ENCODE measurements around the gene KDM4C.

The KDM4C gene

DNA sequence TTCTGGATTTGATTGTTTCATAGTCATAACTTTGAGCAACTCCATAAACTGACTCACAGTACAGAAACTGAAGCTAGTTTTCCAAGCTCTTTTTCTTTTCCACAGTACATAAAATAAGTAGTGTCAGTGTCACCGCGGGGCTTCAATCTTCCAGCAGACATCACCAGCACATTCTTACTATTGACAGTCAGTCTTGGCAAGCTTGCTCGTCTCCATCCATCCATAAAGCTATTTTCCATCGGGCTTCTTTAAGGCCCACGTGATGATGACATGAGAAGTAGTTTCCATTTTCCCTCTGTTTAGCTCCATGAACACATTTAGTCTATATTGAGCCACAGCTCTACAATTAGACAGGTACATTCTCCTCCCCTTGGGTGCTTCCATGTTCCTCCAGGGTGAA, 443.4 kb downstream of the KDM4C start:
- no peak overlapping the region for H2AFZ ChIP-seq (ENCODE audit: low read depth, low read length, severe bottlenecking)
- no peaks in the 10 kb centered on the region for H3K27me3 ChIP-seq (ENCODE audit: low read length)
- no peaks in the 10 kb centered on the region for H3F3A ChIP-seq (ENCODE audit: insufficient read depth)
- H3K79me2 ChIP-seq (ENCODE audit: insufficient read depth, low read length) = no peaks in the 10 kb centered on the region
- H3K27ac ChIP-seq (ENCODE audit: low read depth, low read length) = no peak overlapping the region
- no peak overlapping the region for H3K9ac ChIP-seq (ENCODE audit: low read length)
- H4K20me1 ChIP-seq (ENCODE audit: low read depth, low read length) = no peaks in the 10 kb centered on the region
- no peak overlapping the region for H3K4me2 ChIP-seq (ENCODE audit: low read depth, low read length, poor library complexity, severe bottlenecking)
- H3K9me3 ChIP-seq (ENCODE audit: insufficient read depth, low read length) = no peaks in the 10 kb centered on the region
- no peaks in the 10 kb centered on the region for H3K9me2 ChIP-seq (replicated peaks; ENCODE audit: insufficient read depth, low read length)
- H3K4me3 ChIP-seq (ENCODE audit: insufficient read depth, low read length, poor library complexity, severe bottlenecking) = no peak overlapping the region
- TF ChIP-seq EZH2phosphoT487 (conservative IDR thresholded peaks at IDR 0.05; ENCODE audit: low read length) = no peak
- TF ChIP-seq, protein P1, sequence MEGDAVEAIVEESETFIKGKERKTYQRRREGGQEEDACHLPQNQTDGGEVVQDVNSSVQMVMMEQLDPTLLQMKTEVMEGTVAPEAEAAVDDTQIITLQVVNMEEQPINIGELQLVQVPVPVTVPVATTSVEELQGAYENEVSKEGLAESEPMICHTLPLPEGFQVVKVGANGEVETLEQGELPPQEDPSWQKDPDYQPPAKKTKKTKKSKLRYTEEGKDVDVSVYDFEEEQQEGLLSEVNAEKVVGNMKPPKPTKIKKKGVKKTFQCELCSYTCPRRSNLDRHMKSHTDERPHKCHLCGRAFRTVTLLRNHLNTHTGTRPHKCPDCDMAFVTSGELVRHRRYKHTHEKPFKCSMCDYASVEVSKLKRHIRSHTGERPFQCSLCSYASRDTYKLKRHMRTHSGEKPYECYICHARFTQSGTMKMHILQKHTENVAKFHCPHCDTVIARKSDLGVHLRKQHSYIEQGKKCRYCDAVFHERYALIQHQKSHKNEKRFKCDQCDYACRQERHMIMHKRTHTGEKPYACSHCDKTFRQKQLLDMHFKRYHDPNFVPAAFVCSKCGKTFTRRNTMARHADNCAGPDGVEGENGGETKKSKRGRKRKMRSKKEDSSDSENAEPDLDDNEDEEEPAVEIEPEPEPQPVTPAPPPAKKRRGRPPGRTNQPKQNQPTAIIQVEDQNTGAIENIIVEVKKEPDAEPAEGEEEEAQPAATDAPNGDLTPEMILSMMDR (IDR thresholded peaks at IDR 0.05; ENCODE audit: insufficient read depth, low read length, poor library complexity, severe bottlenecking) = no peak
- H3K36me3 ChIP-seq (ENCODE audit: low read length) = no peaks in the 10 kb centered on the region

DNA sequence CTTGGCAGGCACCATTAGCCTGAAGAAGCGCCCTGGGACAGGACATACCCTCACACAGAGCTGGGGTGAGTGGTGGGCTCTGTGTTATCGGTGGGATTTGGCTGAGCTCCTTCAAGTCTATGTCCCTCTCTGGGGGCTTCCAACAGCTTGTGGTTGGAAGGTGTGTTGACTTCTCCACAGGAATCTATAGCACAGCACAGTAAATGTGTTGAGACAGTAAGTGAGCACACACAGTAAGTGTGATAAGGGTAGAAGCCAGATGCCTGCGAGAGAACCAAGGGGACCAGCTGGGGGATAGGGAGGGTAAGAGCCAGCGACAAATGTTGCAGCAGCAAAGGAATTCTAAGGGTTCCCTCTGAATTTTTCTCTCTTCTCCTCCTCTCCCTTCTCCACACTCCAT, 448.0 kb downstream of the KDM4C start:
- Histone ChIP-seq H3K4me2 (ENCODE audit: low read depth, low read length, poor library complexity, severe bottlenecking) (no peak overlapping the region), H3K9me2 (replicated peaks; ENCODE audit: insufficient read depth, low read length) (no peaks in the 10 kb centered on the region), H3K27me3 (ENCODE audit: low read length) (no peaks in the 10 kb centered on the region), H3K4me3 (ENCODE audit: insufficient read depth, low read length, poor library complexity, severe bottlenecking) (no peak overlapping the region), H4K20me1 (ENCODE audit: low read depth, low read length) (no peaks in the 10 kb centered on the region), H2AFZ (ENCODE audit: low read depth, low read length, severe bottlenecking) (no peak overlapping the region), H3K27ac (ENCODE audit: low read depth, low read length) (no peak overlapping the region), H3K36me3 (ENCODE audit: low read length) (no peaks in the 10 kb centered on the region), H3F3A (ENCODE audit: insufficient read depth) (no peaks in the 10 kb centered on the region), H3K9me3 (ENCODE audit: insufficient read depth, low read length) (no peaks in the 10 kb centered on the region), H3K9ac (ENCODE audit: low read length) (no peak overlapping the region), H3K79me2 (ENCODE audit: insufficient read depth, low read length) (no peaks in the 10 kb centered on the region)
- TF ChIP-seq EZH2phosphoT487 (conservative IDR thresholded peaks at IDR 0.05; ENCODE audit: low read length) = no peak
- TF ChIP-seq, protein P1 (IDR thresholded peaks at IDR 0.05; ENCODE audit: insufficient read depth, low read length, poor library complexity, severe bottlenecking) = no peak

DNA sequence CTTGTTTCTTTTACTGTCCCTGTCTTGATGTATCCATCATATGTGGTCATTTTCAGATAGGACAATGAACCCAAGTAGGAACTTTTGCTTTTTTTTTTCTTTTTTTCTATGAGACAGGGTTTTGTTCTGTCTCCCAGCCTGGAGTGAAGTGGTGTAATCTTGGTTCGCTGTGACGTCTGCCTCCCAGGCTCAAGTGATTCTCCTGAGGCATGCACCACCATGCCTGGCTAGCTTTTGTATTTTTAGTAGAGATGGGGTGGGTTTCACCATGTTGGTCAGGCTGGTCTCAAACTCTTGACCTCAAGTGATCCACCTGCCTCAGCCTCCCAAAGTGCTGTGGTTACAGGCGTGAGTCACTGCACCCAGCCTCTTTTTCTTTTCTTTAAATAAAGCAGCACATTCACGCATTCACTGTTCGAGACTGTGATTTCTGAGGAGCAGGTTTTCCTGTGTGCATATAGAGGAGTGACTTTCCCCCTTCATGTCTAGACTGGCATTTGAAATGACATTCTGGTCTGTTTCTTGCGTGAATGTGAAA, 448.5 kb downstream of the KDM4C start:
- H3K27ac ChIP-seq (ENCODE audit: low read depth, low read length) = no peak overlapping the region
- no peaks in the 10 kb centered on the region for H3K79me2 ChIP-seq (ENCODE audit: insufficient read depth, low read length)
- H3K9me3 ChIP-seq (ENCODE audit: insufficient read depth, low read length) = no peaks in the 10 kb centered on the region
- no peak overlapping the region for H3K4me3 ChIP-seq (ENCODE audit: insufficient read depth, low read length, poor library complexity, severe bottlenecking)
- no peak for TF ChIP-seq EZH2phosphoT487 (conservative IDR thresholded peaks at IDR 0.05; ENCODE audit: low read length)
- TF ChIP-seq, protein P1 (IDR thresholded peaks at IDR 0.05; ENCODE audit: insufficient read depth, low read length, poor library complexity, severe bottlenecking) = no peak
- H4K20me1 ChIP-seq (ENCODE audit: low read depth, low read length) = no peaks in the 10 kb centered on the region
- H3F3A ChIP-seq (ENCODE audit: insufficient read depth) = no peaks in the 10 kb centered on the region
- H3K27me3 ChIP-seq (ENCODE audit: low read length) = no peaks in the 10 kb centered on the region
- no peaks in the 10 kb centered on the region for H3K36me3 ChIP-seq (ENCODE audit: low read length)
- H3K9me2 ChIP-seq (replicated peaks; ENCODE audit: insufficient read depth, low read length) = no peaks in the 10 kb centered on the region
- no peak overlapping the region for H3K9ac ChIP-seq (ENCODE audit: low read length)
- no peak overlapping the region for H3K4me2 ChIP-seq (ENCODE audit: low read depth, low read length, poor library complexity, severe bottlenecking)
- no peak overlapping the region for H2AFZ ChIP-seq (ENCODE audit: low read depth, low read length, severe bottlenecking)

Measured in SU-DHL-6 (cell line).